HUES48 (cell line): ENCODE data around the gene ADGRG2.

Source experiments
- H3K27ac ChIP-seq: one replicate; pipeline ENCODE4 v1.7.0; 2013; ENCODE audit warnings: low read depth, low read length, inconsistent platforms
- H3K27me3 ChIP-seq: 2 replicates; pipeline ENCODE4 v1.6.1; 2013; ENCODE audit warnings: mild to moderate bottlenecking, low read length; ENCODE audit not compliant: control insufficient read depth, insufficient read depth
- H3K36me3 ChIP-seq: 2 replicates; pipeline ENCODE4 v1.6.1; 2013; ENCODE audit warnings: low read length; ENCODE audit not compliant: control insufficient read depth, insufficient read depth
- H3K4me1 ChIP-seq: 2 replicates; pipeline ENCODE4 v1.6.1; 2013; ENCODE audit warnings: mild to moderate bottlenecking, low read length; ENCODE audit not compliant: control insufficient read depth, insufficient read depth
- H3K4me3 ChIP-seq: 2 replicates; pipeline ENCODE4 v1.5.1; 2013; ENCODE audit warnings: mild to moderate bottlenecking, low read depth, low read length
- H3K9ac ChIP-seq: 2 replicates; pipeline ENCODE4 v1.6.1; 2013; ENCODE audit warnings: mild to moderate bottlenecking, low read depth, low read length, moderate library complexity
- H3K9me3 ChIP-seq: 2 replicates; pipeline ENCODE4 v1.6.1; 2013; ENCODE audit warnings: low read length; ENCODE audit not compliant: control insufficient read depth, insufficient read depth

ADGRG2 gene

GRCh38 chrX:19005909-19006308, 116.4 kb downstream of the ADGRG2 start:
- no peak overlapping the region for H3K4me3 ChIP-seq
- H3K9ac ChIP-seq, result no peak overlapping the region

GRCh38 chrX:19003756-19004155, 118.5 kb downstream of the ADGRG2 start:
- no peak overlapping the region for H3K27ac ChIP-seq
- no peak overlapping the region for H3K9ac ChIP-seq
- H3K36me3 ChIP-seq, result peaks cover 36% of the 10 kb centered on the region
- H3K4me3 ChIP-seq, result no peak overlapping the region
- H3K9me3 ChIP-seq, result peaks cover 13% of the 10 kb centered on the region; the same call in 1 of the 2 replicates
- H3K4me1 ChIP-seq, result peaks cover 9% of the 10 kb centered on the region
- H3K27me3 ChIP-seq, result no peaks in the 10 kb centered on the region

More at GRCh38 chrX:19005909-19006308, 116.4 kb downstream of the ADGRG2 start:
- Histone ChIP-seq H3K9me3 (peaks cover 13% of the 10 kb centered on the region; the same call in 1 of the 2 replicates), H3K4me1 (no peaks in the 10 kb centered on the region), H3K27me3 (no peaks in the 10 kb centered on the region), H3K27ac (no peak overlapping the region), H3K36me3 (peaks cover 45% of the 10 kb centered on the region)

- peaks cover 30% of the 10 kb centered on the region for H3K4me1 ChIP-seq
- peaks cover 11% of the 10 kb centered on the region; the same call in 1 of the 2 replicates for H3K9me3 ChIP-seq
- no peak overlapping the region for H3K9ac ChIP-seq
Observed at GRCh38 chrX:18998653-18999052, 123.6 kb downstream of the ADGRG2 start.

GRCh38 chrX:18997916-18998315, 124.4 kb downstream of the ADGRG2 start:
- Histone ChIP-seq H3K9ac (no peak overlapping the region), H3K36me3 (peaks cover 17% of the 10 kb centered on the region; the same call in 1 of the 2 replicates), H3K9me3 (peaks cover 11% of the 10 kb centered on the region; the same call in 1 of the 2 replicates), H3K27ac (peak overlapping the region; percentile 48), H3K27me3 (no peaks in the 10 kb centered on the region), H3K4me1 (peaks cover 30% of the 10 kb centered on the region), H3K4me3 (no peak overlapping the region)

More at GRCh38 chrX:18998653-18999052, 123.6 kb downstream of the ADGRG2 start:
- Histone ChIP-seq H3K4me3 (no peak overlapping the region), H3K27me3 (no peaks in the 10 kb centered on the region), H3K27ac (peak overlapping the region; percentile 27), H3K36me3 (peaks cover 17% of the 10 kb centered on the region)

- no peak overlapping the region for H3K4me3 ChIP-seq
- H3K4me1 ChIP-seq, result peaks cover 30% of the 10 kb centered on the region
- no peak overlapping the region for H3K9ac ChIP-seq
- peaks cover 11% of the 10 kb centered on the region; the same call in 1 of the 2 replicates for H3K9me3 ChIP-seq
- H3K27ac ChIP-seq, result no peak overlapping the region
- H3K27me3 ChIP-seq, result no peaks in the 10 kb centered on the region
- peaks cover 4% of the 10 kb centered on the region; the same call in 1 of the 2 replicates for H3K36me3 ChIP-seq
Observed at GRCh38 chrX:18996536-18996935, 125.7 kb downstream of the ADGRG2 start.

GRCh38 chrX:18995221-18995620, 127.0 kb downstream of the ADGRG2 start:
- no peak overlapping the region for H3K27ac ChIP-seq
- H3K36me3 ChIP-seq, result peaks cover 8% of the 10 kb centered on the region; the same call in 1 of the 2 replicates
- H3K9me3 ChIP-seq, result peaks cover 11% of the 10 kb centered on the region; the same call in 1 of the 2 replicates
- peaks cover 30% of the 10 kb centered on the region for H3K4me1 ChIP-seq
- no peaks in the 10 kb centered on the region for H3K27me3 ChIP-seq
- H3K9ac ChIP-seq, result no peak overlapping the region
- H3K4me3 ChIP-seq, result no peak overlapping the region

- Histone ChIP-seq H3K4me1 (peaks cover 29% of the 10 kb centered on the region), H3K27me3 (no peaks in the 10 kb centered on the region), H3K27ac (no peak overlapping the region), H3K9ac (no peak overlapping the region), H3K36me3 (peaks cover 13% of the 10 kb centered on the region; the same call in 1 of the 2 replicates), H3K4me3 (no peak overlapping the region), H3K9me3 (peaks cover 11% of the 10 kb centered on the region; the same call in 1 of the 2 replicates)
Observed at GRCh38 chrX:18994713-18995112, 127.6 kb downstream of the ADGRG2 start.

GRCh38 chrX:18992829-18993228, 129.4 kb downstream of the ADGRG2 start:
- Histone ChIP-seq H3K27me3 (no peaks in the 10 kb centered on the region), H3K27ac (no peak overlapping the region), H3K36me3 (peaks cover 13% of the 10 kb centered on the region; the same call in 1 of the 2 replicates), H3K9me3 (peaks cover 17% of the 10 kb centered on the region; the same call in 1 of the 2 replicates), H3K9ac (no peak overlapping the region), H3K4me1 (peaks cover 12% of the 10 kb centered on the region; the same call in 1 of the 2 replicates), H3K4me3 (no peak overlapping the region)

GRCh38 chrX:18985186-18985435, 137.2 kb downstream of the ADGRG2 start:
- Histone ChIP-seq H3K27ac (peak overlapping the region; percentile 86), H3K9me3 (peaks cover 9% of the 10 kb centered on the region), H3K27me3 (no peaks in the 10 kb centered on the region), H3K9ac (no peak overlapping the region; the same call in 1 of the 2 replicates), H3K4me3 (peak overlapping the region; percentile 84), H3K36me3 (peaks cover 4% of the 10 kb centered on the region; the same call in 1 of the 2 replicates), H3K4me1 (0 out of 2 replicates have a peak, but pooled peaks cover 6% of the 10 kb centered on the region)

GRCh38 chrX:18984381-18985185, 137.7 kb downstream of the ADGRG2 start:
- H3K36me3 ChIP-seq, result no peaks in the 10 kb centered on the region; the same call in 1 of the 2 replicates
- H3K27ac ChIP-seq, result peak overlapping the region; percentile 86
- H3K4me1 ChIP-seq, result 0 out of 2 replicates have a peak, but pooled peaks cover 6% of the 10 kb centered on the region
- no peaks in the 10 kb centered on the region for H3K27me3 ChIP-seq
- peak overlapping the region; percentile 84 for H3K4me3 ChIP-seq
- peaks cover 8% of the 10 kb centered on the region for H3K9me3 ChIP-seq
- peak overlapping the region; percentile 78 for H3K9ac ChIP-seq
